Upper lobe of left lung (tissue), 6 donors: ENCODE measurements around the gene OAS2. TPM values are rescaled to one million over a fixed set of nuclear protein-coding genes. Genes with fewer than 3 reads are reported as not detected.

Experiments
- ATAC-seq, 2 donors: fragments of 200-7000 bp; cut with Tn5 transposase; one replicate each; pipeline ENCODE4 v1.9.1; 2022; ENCODE audit warnings: mild to moderate bottlenecking in 2 of 2, moderate library complexity in 2 of 2; ENCODE audit not compliant: low FRiP score in 2 of 2
- DNase-seq, 2 donors: peaks; one replicate each; pipeline ENCODE4 v3.0.0-alpha.2; 2019 to 2020
- H3K27ac ChIP-seq, 4 donors: fragments of 200-600 bp; sonication (generic); one replicate each; pipeline ENCODE4 v1.5.1; 2016 to 2019
- H3K27me3 ChIP-seq, 4 donors: fragments of 200-600 bp; sonication (generic); one replicate each; pipeline ENCODE4 v1.5.1; 2017 to 2019
- H3K36me3 ChIP-seq, 4 donors: fragments of 200-600 bp; sonication (generic); one replicate each; pipeline ENCODE4 v1.5.1; 2016 to 2019
- H3K4me1 ChIP-seq, 4 donors: fragments of 200-600 bp; sonication (generic); one replicate each; pipeline ENCODE4 v1.5.1; 2018 to 2019
- H3K4me3 ChIP-seq, 4 donors: fragments of 200-600 bp; sonication (generic); one replicate each; pipeline ENCODE4 v1.5.1; 2017 to 2019; ENCODE audit warnings: mild to moderate bottlenecking in 2 of 4, moderate library complexity in 1 of 4
- H3K9me3 ChIP-seq, 4 donors: fragments of 200-600 bp; sonication (generic); one replicate each; pipeline ENCODE4 v1.5.1; 2018 to 2019
- EP300 ChIP-seq, 4 donors: sonication (generic); formaldehyde crosslinking; IDR thresholded peaks; one replicate each; pipeline ENCODE4 v1.5.1; 2017; ENCODE audit warnings: antibody characterized with exemption in 4 of 4, control low read depth in 2 of 4
- POLR2A ChIP-seq, 4 donors: fragments of 450-650 bp; IDR thresholded peaks; one replicate each; pipeline ENCODE4 v1.5.1; 2016 to 2017; ENCODE audit warnings: antibody characterized with exemption in 4 of 4, mild to moderate bottlenecking in 2 of 4
- POLR2AphosphoS5 ChIP-seq, 2 donors: sonication (generic); formaldehyde crosslinking; IDR thresholded peaks; one replicate each; pipeline ENCODE4 v1.5.1; 2017; ENCODE audit warnings: antibody characterized with exemption in 2 of 2
- WGBS, 2 donors: methylation state at CpG; one replicate each; pipeline ENCODE4 v1.1.5; 2017 to 2018; 5-methylcytosine and 5-hydroxymethylcytosine counted together
- total RNA-seq, 6 donors: library from RNA; depleted of rRNA in 4 of 6; stranded (reverse); fragments of >200 nt in 4 of 6; gene quantifications; one replicate each; pipeline versions ENCODE4 v1.1.0 to v1.2.1, GENCODE V29; 2016 to 2021
- TF ChIP-seq, protein P1 (sequence below), 6 experiments: fragments of 450-650 bp in 4 of 6; fragments of 200-600 bp in 2 of 6; sonication (generic) in 2 of 6; IDR thresholded peaks; one replicate each; pipeline ENCODE4 v1.5.1; 2016 to 2019; ENCODE audit warnings: antibody characterized with exemption in 6 of 6
- donor health status: DM: no; HTN: no; CAD: no; lungs with moderate emphysema.
- donor health status: DM: no; HTN: yes; CAD: no; lungs with severe emphysema.

OAS2 gene
- total RNA-seq, 6 donors from 2014 or later, result 17.2 to 59.7 (median 20.1) TPM

DNA sequence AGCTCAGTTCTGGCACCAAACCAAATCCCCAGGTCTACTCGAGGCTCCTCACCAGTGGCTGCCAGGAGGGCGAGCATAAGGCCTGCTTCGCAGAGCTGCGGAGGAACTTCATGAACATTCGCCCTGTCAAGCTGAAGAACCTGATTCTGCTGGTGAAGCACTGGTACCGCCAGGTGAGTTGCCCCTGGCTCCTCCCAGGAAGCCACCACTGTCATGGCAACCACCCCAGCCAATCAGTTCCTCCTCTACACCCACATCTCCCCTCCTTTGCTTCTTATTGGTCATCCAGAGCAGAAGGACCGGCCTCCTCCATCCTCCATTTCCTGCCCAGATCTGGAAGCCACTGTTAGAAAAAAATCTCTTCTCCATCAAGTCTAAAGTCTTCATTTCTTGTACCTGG lies 17.2 kb upstream of the OAS2 start:
- TF ChIP-seq POLR2AphosphoS5 (IDR thresholded peaks at IDR 0.05) (no peak), EP300 (IDR thresholded peaks at IDR 0.05) (no peak)
- TF ChIP-seq, protein P1, sequence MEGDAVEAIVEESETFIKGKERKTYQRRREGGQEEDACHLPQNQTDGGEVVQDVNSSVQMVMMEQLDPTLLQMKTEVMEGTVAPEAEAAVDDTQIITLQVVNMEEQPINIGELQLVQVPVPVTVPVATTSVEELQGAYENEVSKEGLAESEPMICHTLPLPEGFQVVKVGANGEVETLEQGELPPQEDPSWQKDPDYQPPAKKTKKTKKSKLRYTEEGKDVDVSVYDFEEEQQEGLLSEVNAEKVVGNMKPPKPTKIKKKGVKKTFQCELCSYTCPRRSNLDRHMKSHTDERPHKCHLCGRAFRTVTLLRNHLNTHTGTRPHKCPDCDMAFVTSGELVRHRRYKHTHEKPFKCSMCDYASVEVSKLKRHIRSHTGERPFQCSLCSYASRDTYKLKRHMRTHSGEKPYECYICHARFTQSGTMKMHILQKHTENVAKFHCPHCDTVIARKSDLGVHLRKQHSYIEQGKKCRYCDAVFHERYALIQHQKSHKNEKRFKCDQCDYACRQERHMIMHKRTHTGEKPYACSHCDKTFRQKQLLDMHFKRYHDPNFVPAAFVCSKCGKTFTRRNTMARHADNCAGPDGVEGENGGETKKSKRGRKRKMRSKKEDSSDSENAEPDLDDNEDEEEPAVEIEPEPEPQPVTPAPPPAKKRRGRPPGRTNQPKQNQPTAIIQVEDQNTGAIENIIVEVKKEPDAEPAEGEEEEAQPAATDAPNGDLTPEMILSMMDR (IDR thresholded peaks at IDR 0.05), result no peak
- H3K36me3 ChIP-seq, result peaks cover 0 to 71% (median 47%) of the 10 kb centered on the region in 4 donors
- no peak for ATAC-seq
- no peaks in the 10 kb centered on the region for H3K4me1 ChIP-seq
- no peaks in the 10 kb centered on the region for H3K27me3 ChIP-seq
- H3K9me3 ChIP-seq, result no peaks in the 10 kb centered on the region
- no peak overlapping the region for H3K4me3 ChIP-seq
- no peak for DNase-seq
- no peak overlapping the region for H3K27ac ChIP-seq
- 81 to 87% methylated on average over 7 of the region's 7 CpGs for WGBS, 2 donors

DNA sequence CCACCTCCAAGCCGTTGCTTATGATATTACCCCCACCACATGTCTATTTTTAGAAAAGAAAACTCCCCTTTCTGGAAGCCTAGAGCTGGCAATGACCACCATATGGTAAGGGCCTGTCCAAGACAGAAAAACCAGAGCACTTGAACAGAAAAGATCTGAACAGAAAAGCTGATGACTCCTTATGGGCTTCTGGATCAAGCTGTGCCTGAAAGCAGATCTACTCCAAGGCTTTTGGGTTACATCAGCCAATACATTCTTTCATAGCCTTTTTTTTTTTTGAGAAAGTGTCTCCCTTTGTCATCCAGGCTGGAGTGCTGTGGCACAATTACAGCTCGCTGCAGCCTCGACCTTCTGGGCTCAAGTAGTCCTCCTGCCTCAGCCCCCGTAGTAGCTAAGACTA lies 16.8 kb upstream of the OAS2 start:
- H3K4me1 ChIP-seq, result no peaks in the 10 kb centered on the region
- no peak overlapping the region for H3K4me3 ChIP-seq
- DNase-seq (no peak), ATAC-seq (no peak)
- peaks cover 0 to 76% (median 50%) of the 10 kb centered on the region in 4 donors for H3K36me3 ChIP-seq
- no peak overlapping the region for H3K27ac ChIP-seq
- H3K9me3 ChIP-seq, result no peaks in the 10 kb centered on the region
- no peaks in the 10 kb centered on the region for H3K27me3 ChIP-seq
- TF ChIP-seq POLR2AphosphoS5 (IDR thresholded peaks at IDR 0.05) (no peak), EP300 (IDR thresholded peaks at IDR 0.05) (no peak)
- WGBS, 2 donors, result 88 to 95% methylated on average over 4 of the region's 4 CpGs

DNA sequence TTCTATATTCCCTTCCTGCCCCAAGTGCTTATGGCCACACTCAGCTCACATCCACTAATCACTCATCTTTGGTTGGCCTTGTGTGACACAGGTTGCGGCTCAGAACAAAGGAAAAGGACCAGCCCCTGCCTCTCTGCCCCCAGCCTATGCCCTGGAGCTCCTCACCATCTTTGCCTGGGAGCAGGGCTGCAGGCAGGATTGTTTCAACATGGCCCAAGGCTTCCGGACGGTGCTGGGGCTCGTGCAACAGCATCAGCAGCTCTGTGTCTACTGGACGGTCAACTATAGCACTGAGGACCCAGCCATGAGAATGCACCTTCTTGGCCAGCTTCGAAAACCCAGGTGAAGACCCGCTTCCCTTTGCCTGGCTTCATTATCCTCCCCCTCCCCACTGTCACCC lies 15.8 kb upstream of the OAS2 start:
- Histone ChIP-seq H3K27ac (no peak overlapping the region), H3K9me3 (no peaks in the 10 kb centered on the region), H3K36me3 (peaks cover 0 to 86% (median 57%) of the 10 kb centered on the region in 4 donors), H3K4me3 (no peak overlapping the region), H3K27me3 (no peaks in the 10 kb centered on the region), H3K4me1 (no peaks in the 10 kb centered on the region)
- TF ChIP-seq EP300 (IDR thresholded peaks at IDR 0.05), result no peak
- TF ChIP-seq, protein P1 (IDR thresholded peaks at IDR 0.05), result no peak
- TF ChIP-seq POLR2AphosphoS5 (IDR thresholded peaks at IDR 0.05), result no peak
- TF ChIP-seq POLR2A (IDR thresholded peaks at IDR 0.05), result no peak
- DNase-seq, result no peak
- 96 to 100% methylated on average over 1 to 7 of the region's 7 CpGs for WGBS, 2 donors
- no peak for ATAC-seq

DNA sequence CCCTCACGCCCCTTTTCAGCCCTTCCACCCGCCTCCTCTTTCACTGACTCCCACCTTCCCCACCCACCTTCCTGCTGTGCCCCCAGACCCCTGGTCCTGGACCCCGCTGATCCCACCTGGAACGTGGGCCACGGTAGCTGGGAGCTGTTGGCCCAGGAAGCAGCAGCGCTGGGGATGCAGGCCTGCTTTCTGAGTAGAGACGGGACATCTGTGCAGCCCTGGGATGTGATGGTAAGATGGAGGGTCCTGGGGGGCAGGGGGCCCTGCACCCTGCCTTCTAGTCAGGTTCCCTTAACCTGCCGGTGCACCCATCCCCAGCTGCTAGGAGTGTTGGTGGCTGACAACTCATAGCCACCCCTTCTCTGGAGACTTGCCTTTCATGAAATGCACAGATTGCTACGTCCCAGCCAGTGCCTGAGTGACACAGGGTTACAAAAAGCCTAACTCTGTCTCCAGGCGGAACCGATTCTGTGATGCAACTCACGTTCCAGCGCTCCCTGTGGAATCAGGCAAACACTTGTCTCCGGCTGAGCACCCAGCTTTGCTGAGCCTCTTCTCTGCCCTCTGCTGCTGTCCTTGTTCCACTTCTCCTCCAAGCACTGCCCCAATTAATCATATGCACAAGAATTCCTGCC lies 15.0 kb upstream of the OAS2 start:
- H3K4me3 ChIP-seq, result no peak overlapping the region
- WGBS, 2 donors, result 94 to 96% methylated on average over 13 to 14 of the region's 14 CpGs
- DNase-seq (no peak), ATAC-seq (no peak)
- H3K4me1 ChIP-seq, result no peaks in the 10 kb centered on the region
- TF ChIP-seq, protein P1 (IDR thresholded peaks at IDR 0.05), result no peak
- TF ChIP-seq POLR2AphosphoS5 (IDR thresholded peaks at IDR 0.05) (no peak), POLR2A (IDR thresholded peaks at IDR 0.05) (no peak), EP300 (IDR thresholded peaks at IDR 0.05) (no peak)
- H3K27me3 ChIP-seq, result no peaks in the 10 kb centered on the region
- H3K9me3 ChIP-seq, result no peaks in the 10 kb centered on the region
- no peak overlapping the region for H3K27ac ChIP-seq
- H3K36me3 ChIP-seq, result peaks cover 0 to 94% (median 63%) of the 10 kb centered on the region in 4 donors

DNA sequence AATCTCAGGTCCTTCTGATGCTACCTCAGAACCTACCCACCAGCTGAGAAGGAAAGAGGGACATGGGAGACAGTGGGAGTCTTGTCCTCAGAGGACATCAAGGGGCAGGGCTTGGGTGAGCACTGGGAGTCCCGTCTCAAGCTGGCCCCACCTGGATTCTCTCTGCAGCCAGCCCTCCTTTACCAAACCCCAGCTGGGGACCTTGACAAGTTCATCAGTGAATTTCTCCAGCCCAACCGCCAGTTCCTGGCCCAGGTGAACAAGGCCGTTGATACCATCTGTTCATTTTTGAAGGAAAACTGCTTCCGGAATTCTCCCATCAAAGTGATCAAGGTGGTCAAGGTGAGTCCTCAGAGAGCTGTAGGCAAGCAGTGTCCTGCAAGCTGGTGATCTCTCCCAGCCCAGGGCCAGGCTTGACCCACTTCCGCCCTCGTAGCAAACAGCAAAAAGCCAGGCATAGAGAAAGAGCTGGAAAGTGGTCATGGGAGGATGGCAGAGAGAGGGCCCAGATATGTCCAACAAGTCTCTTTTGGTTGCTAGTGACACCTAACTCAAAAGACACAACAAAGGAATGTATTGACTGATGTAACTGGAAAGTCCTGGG lies 14.2 kb upstream of the OAS2 start:
- no peak for TF ChIP-seq EP300 (IDR thresholded peaks at IDR 0.05)
- no peak for TF ChIP-seq POLR2A (IDR thresholded peaks at IDR 0.05)
- TF ChIP-seq POLR2AphosphoS5 (IDR thresholded peaks at IDR 0.05), result no peak
- TF ChIP-seq, protein P1 (IDR thresholded peaks at IDR 0.05), result no peak
- Histone ChIP-seq H3K9me3 (no peaks in the 10 kb centered on the region), H3K27ac (no peak overlapping the region), H3K4me3 (no peak overlapping the region), H3K36me3 (peaks cover 0 to 96% (median 67%) of the 10 kb centered on the region in 4 donors), H3K27me3 (no peaks in the 10 kb centered on the region), H3K4me1 (no peaks in the 10 kb centered on the region)
- DNase-seq, result no peak
- 99 to 100% methylated on average over 3 to 6 of the region's 6 CpGs for WGBS, 2 donors
- no peak for ATAC-seq
